DMS 273 treated with DMSO at 0.1 percent for 48 hours (cell line): ENCODE measurements around the gene MICU2.

Experiments
- DNase-seq: peaks from one replicate; lab custom pipeline; 2025; lab: John Stamatoyannopoulos, UW

MICU2 gene

GRCh38 chr13:21544515-21544914 is 59.5 kb downstream of the MICU2 start:
- DNase-seq, result no peak

- no peak for DNase-seq
These were observed 61.4 kb downstream of the MICU2 start for GRCh38 chr13:21542563-21542962.

GRCh38 chr13:21541980-21542379 is 62.0 kb downstream of the MICU2 start:
- no peak for DNase-seq

- no peak for DNase-seq
These were observed 62.7 kb downstream of the MICU2 start for GRCh38 chr13:21541271-21541670.

- no peak for DNase-seq
These were observed 64.3 kb downstream of the MICU2 start for GRCh38 chr13:21539687-21540086.

GRCh38 chr13:21538753-21539152 is 65.2 kb downstream of the MICU2 start:
- no peak for DNase-seq

GRCh38 chr13:21538280-21538679 is 65.7 kb downstream of the MICU2 start:
- no peak for DNase-seq

- DNase-seq, result no peak
These were observed 66.9 kb downstream of the MICU2 start for GRCh38 chr13:21537105-21537504.

GRCh38 chr13:21534760-21535159 is 69.2 kb downstream of the MICU2 start:
- DNase-seq, result no peak

GRCh38 chr13:21531455-21531854 is 72.5 kb downstream of the MICU2 start:
- DNase-seq, result no peak

- no peak for DNase-seq
These were observed 73.3 kb downstream of the MICU2 start for GRCh38 chr13:21530656-21531055.

GRCh38 chr13:21529146-21529893 is 74.7 kb downstream of the MICU2 start:
- no peak for DNase-seq

- no peak for DNase-seq
These were observed 75.4 kb downstream of the MICU2 start for GRCh38 chr13:21528616-21529015.

GRCh38 chr13:21526707-21527540 is 77.0 kb downstream of the MICU2 start:
- no peak for DNase-seq

- no peak for DNase-seq
These were observed 81.1 kb downstream of the MICU2 start for GRCh38 chr13:21522847-21523246.

- DNase-seq, result no peak
These were observed 81.8 kb downstream of the MICU2 start for GRCh38 chr13:21522130-21522529.

GRCh38 chr13:21518617-21519144 is 85.3 kb downstream of the MICU2 start:
- DNase-seq, result no peak

GRCh38 chr13:21517576-21517975 is 86.4 kb downstream of the MICU2 start:
- DNase-seq, result no peak

GRCh38 chr13:21516805-21517204 is 87.2 kb downstream of the MICU2 start:
- DNase-seq, result no peak

- DNase-seq, result no peak
These were observed 92.1 kb downstream of the MICU2 start for GRCh38 chr13:21511849-21512248.

- no peak for DNase-seq
These were observed 99.6 kb downstream of the MICU2 start for GRCh38 chr13:21504379-21504778.

- DNase-seq, result no peak
These were observed 102.3 kb downstream of the MICU2 start for GRCh38 chr13:21501686-21502085.

GRCh38 chr13:21486322-21486721 is 117.6 kb downstream of the MICU2 start:
- DNase-seq, result no peak
